Adrenal gland (tissue), 12 donors: ENCODE data around the gene SCARB1. TPM values are rescaled to one million over a fixed set of nuclear protein-coding genes. Genes with fewer than 3 reads are reported as not detected.
A peak's percentile ranks its signal among the peaks of the same experiment; 100 is the strongest.

Source experiments
- DNase-seq, 7 donors: peaks; one replicate each; pipeline ENCODE4 v3.0.0-alpha.2; 2019 to 2020
- H3K27ac ChIP-seq, 5 donors: fragments of 200-600 bp; sonication (generic) in 4 of 5; 1 replicate in 3 of 5; 2 replicates in 2 of 5; pipeline versions ENCODE4 v1.5.1 to v1.8.0; 2016 to 2020; ENCODE audit warnings: mild to moderate bottlenecking in 1 of 5
- H3K27me3 ChIP-seq: fragments of 200-600 bp; 2 replicates; pipeline ENCODE4 v1.8.0; 2021
- H3K36me3 ChIP-seq, 2 donors: fragments of 200-600 bp; replicated peaks in 1 of 2; 1 replicate in 1 of 2; 2 replicates in 1 of 2; pipeline versions ENCODE4 v1.5.1 to v1.8.0; 2018 to 2022
- H3K4me1 ChIP-seq, 2 donors: fragments of 200-600 bp; replicated peaks in 1 of 2; 1 replicate in 1 of 2; 2 replicates in 1 of 2; pipeline versions ENCODE4 v1.5.1 to v1.8.0; 2018 to 2021
- H3K4me3 ChIP-seq, 4 donors: fragments of 200-600 bp; sonication (generic) in 3 of 4; one replicate each; pipeline ENCODE4 v1.5.1; 2016 to 2018
- H3K9me3 ChIP-seq, 3 donors: fragments of 200-600 bp; sonication (generic) in 1 of 3; replicated peaks in 1 of 3; 1 replicate in 2 of 3; 2 replicates in 1 of 3; pipeline versions ENCODE4 v1.5.1 to v1.8.0; 2016 to 2021
- POLR2A ChIP-seq, 2 donors: fragments of 450-650 bp; IDR thresholded peaks; one replicate each; pipeline ENCODE4 v1.6.1; 2017; ENCODE audit warnings: antibody characterized with exemption in 2 of 2, mild to moderate bottlenecking in 2 of 2, moderate library complexity in 1 of 2
- WGBS, 4 donors: extraction: QIAGEN DNeasy Blood & Tissue Kit in 2 of 4; methylation state at CpG; one replicate each; pipeline versions ENCODE4 v1.1.5 to v1.1.7; 2013 to 2017; 5-methylcytosine and 5-hydroxymethylcytosine counted together
- intact Hi-C, 2 donors: fragments of 100-400 bp; cut with DNase I; formaldehyde crosslinking; loops; one replicate each; pipeline versions ENCODE4 v1.14.1 to v1.15.0; 2022 to 2023
- polyA plus RNA-seq, 3 donors: library from polyadenylated mRNA; stranded (reverse); fragments of 200-250 nt in 2 of 3; fragments of 350-450 nt in 1 of 3; fragmentation: Illumina TruSeq in 1 of 3; extraction: RNeasy Lipid Tissue Mini Kit (QIAGEN cat#74804) in 1 of 3; gene quantifications; one replicate each; pipeline ENCODE4 v1.2.3, GENCODE V29; 2013 to 2014
- total RNA-seq, 9 donors: library from RNA; depleted of rRNA in 4 of 9; stranded (reverse); fragments of >200 nt in 4 of 9; fragments of 120-200 nt in 1 of 9; fragmentation: NEBNext Ultra II Directional in 1 of 9; extraction: Animal tissue kit (Norgen Biotek cat#: 25700) in 1 of 9; gene quantifications; one replicate each; pipeline versions ENCODE4 v1.1.0 to v1.2.4, GENCODE V29; 2013 to 2023
- TF ChIP-seq, protein P1 (sequence below), 6 experiments: fragments of 450-650 bp in 4 of 6; fragments of 200-600 bp in 2 of 6; sonication (generic) in 1 of 6; IDR thresholded peaks; 1 replicate in 5 of 6; 2 replicates in 1 of 6; pipeline versions ENCODE4 v1.5.1 to v1.8.0; 2016 to 2021; ENCODE audit warnings: antibody characterized with exemption in 6 of 6, mild to moderate bottlenecking in 2 of 6, moderate library complexity in 1 of 6
- donor health status: healthy with polysubstance abuse.
- donor health status: Bipolar disorder and iron deficiency.
- donor health status: DM: yes; HTN: yes; CAD: no.
- donor health status: DM: no; HTN: no; CAD: no.
- donor health status: DM: no; HTN: no; CAD: no.
- donor health status: DM: yes; HTN: yes; CAD: no.

SCARB1 gene
- total and polyA plus RNA-seq, 12 donors: 213 to 8,580 (median 1,325) TPM

DNA sequence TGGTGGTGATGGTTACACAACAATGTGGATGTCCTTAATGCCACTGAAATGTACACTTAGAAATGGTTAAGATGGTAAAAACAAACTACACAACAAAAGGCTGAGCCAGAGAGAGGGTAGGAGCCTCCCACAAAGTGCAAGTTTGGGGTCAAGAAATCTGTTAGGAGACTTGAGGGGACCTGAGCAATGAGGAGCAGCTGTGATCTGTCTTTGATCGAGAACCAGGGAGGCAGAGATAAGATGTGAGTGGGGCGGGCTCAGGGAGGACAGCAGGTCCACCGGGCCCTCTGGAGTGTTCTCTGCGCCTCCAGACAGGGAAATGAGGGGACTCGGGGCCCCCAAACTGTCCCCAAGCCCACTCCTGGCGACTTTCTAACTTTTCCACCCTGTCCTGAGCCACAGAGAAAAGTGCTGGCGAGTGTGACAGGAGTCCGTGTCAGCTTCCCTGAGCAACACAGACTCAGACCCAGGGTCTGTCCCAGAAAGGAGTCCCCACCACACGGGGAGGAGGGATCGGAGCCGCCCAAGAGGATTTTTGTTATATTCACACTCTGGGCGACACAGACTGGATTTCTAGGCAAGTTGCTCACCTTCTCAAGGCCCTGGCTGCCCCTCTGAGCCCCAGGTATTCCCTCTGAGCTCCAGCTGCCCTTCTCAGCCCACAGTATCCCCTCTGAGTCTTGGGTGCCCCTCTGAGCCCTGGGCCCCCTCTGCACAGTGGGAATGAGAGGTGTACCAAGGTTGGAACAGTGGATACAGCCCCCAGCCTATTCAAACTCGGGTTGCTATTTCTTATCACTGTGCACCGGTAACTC is 11.5 kb upstream of the SCARB1 start:
- WGBS, 4 donors: 71 to 84% (median 76%) methylated on average over 5 to 14 of the region's 14 CpGs
- H3K27me3 ChIP-seq: no peaks in the 10 kb centered on the region
- H3K36me3 ChIP-seq: no peaks in the 10 kb centered on the region
- H3K4me1 ChIP-seq: peaks cover 0 to 14% of the 10 kb centered on the region in 2 donors
- intact Hi-C loops: no loop called here
- H3K27ac ChIP-seq: no peak overlapping the region
- no peak for DNase-seq
- no peak for TF ChIP-seq POLR2A (IDR thresholded peaks at IDR 0.05)
- TF ChIP-seq, protein P1, sequence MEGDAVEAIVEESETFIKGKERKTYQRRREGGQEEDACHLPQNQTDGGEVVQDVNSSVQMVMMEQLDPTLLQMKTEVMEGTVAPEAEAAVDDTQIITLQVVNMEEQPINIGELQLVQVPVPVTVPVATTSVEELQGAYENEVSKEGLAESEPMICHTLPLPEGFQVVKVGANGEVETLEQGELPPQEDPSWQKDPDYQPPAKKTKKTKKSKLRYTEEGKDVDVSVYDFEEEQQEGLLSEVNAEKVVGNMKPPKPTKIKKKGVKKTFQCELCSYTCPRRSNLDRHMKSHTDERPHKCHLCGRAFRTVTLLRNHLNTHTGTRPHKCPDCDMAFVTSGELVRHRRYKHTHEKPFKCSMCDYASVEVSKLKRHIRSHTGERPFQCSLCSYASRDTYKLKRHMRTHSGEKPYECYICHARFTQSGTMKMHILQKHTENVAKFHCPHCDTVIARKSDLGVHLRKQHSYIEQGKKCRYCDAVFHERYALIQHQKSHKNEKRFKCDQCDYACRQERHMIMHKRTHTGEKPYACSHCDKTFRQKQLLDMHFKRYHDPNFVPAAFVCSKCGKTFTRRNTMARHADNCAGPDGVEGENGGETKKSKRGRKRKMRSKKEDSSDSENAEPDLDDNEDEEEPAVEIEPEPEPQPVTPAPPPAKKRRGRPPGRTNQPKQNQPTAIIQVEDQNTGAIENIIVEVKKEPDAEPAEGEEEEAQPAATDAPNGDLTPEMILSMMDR (IDR thresholded peaks at IDR 0.05): no peak
- H3K9me3 ChIP-seq: no peaks in the 10 kb centered on the region
- no peak overlapping the region for H3K4me3 ChIP-seq

- Histone ChIP-seq H3K4me3 (no peak overlapping the region), H3K9me3 (no peaks in the 10 kb centered on the region), H3K27me3 (no peaks in the 10 kb centered on the region), H3K36me3 (no peaks in the 10 kb centered on the region), H3K27ac (no peak overlapping the region), H3K4me1 (peaks cover 0 to 14% of the 10 kb centered on the region in 2 donors)
- TF ChIP-seq POLR2A (IDR thresholded peaks at IDR 0.05): no peak
- TF ChIP-seq, protein P1 (IDR thresholded peaks at IDR 0.05): no peak
- WGBS, 4 donors: 85 to 93% (median 89%) methylated on average over 4 of the region's 4 CpGs
- no peak for DNase-seq
- intact Hi-C loops: no loop called here
These were observed 10.5 kb upstream of the SCARB1 start for GRCh38 chr12:124874188-124874587.

DNA sequence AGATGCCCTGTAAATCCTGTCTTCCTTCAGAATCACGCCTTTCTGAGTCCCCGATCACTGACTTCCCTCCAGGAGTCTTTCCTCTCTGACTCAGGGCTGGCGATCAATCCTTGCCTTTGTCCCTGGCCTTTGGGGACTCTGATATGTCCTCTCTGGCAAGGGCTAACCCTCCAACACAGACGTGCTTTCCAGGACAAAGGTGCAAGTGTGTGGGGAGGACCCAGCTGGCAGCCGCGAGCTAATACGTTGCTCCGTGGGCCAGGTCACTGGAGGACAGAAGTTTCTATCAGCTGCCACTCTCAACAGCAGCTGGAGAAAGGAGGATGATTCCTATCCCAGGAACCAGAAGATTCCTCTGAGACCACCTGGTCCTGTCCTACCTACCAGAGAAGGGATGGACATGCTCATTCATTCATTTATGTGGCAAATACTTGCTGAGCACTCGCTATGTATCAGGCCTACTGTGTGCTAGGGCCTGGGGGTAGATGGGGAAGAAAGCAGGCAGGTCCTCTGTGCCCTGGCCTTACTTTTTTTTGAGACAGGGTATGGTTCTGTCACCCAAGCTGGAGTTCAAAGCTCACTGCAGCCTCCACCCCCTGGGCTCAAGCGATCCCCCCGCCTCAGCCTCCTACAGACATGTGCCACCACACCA is 8.5 kb upstream of the SCARB1 start:
- Histone ChIP-seq H3K9me3 (no peaks in the 10 kb centered on the region), H3K4me1 (peaks cover 2 to 24% of the 10 kb centered on the region in 2 donors), H3K4me3 (no peak overlapping the region), H3K36me3 (no peaks in the 10 kb centered on the region), H3K27ac (peak overlapping the region; percentile 10 to 88 (median 78)), H3K27me3 (no peaks in the 10 kb centered on the region)
- TF ChIP-seq, protein P1 (IDR thresholded peaks at IDR 0.05): no peak
- TF ChIP-seq POLR2A (IDR thresholded peaks at IDR 0.05): peak in 1 of 2 donors; percentile 27
- peak; percentile 66 to 93 (median 87) for DNase-seq
- intact Hi-C loops: no loop called here
- 55 to 73% (median 61%) methylated on average over 11 of the region's 11 CpGs for WGBS, 4 donors

- intact Hi-C loops: no loop called here
- 81 to 93% (median 86%) methylated on average over 4 of the region's 4 CpGs for WGBS, 4 donors
- Histone ChIP-seq H3K4me1 (peaks cover 3 to 28% of the 10 kb centered on the region in 2 donors), H3K36me3 (no peaks in the 10 kb centered on the region), H3K4me3 (no peak overlapping the region), H3K27ac (peak overlapping the region; percentile 10 to 88 (median 78)), H3K9me3 (no peaks in the 10 kb centered on the region), H3K27me3 (no peaks in the 10 kb centered on the region)
- no peak for TF ChIP-seq POLR2A (IDR thresholded peaks at IDR 0.05)
- TF ChIP-seq, protein P1 (IDR thresholded peaks at IDR 0.05): no peak
- DNase-seq: no peak
These were observed 7.6 kb upstream of the SCARB1 start for GRCh38 chr12:124871297-124871696.
